Upper lobe of right lung (tissue), 1 donor: Measurements from ENCODE around the gene ICAM4. TPM values are rescaled to one million over a fixed set of nuclear protein-coding genes. Genes with fewer than 3 reads are reported as not detected.

ENCODE experiments used
- ATAC-seq: fragments of 200-7000 bp; cut with Tn5 transposase; one replicate; pipeline ENCODE4 v1.9.1; 2020; ENCODE audit warnings: mild to moderate bottlenecking, moderate library complexity
- DNase-seq: peaks from one replicate; pipeline ENCODE4 v3.0.0-alpha.2; 2020
- H3K27ac ChIP-seq: fragments of 200-600 bp; one replicate; pipeline ENCODE4 v1.8.0; 2022
- H3K27me3 ChIP-seq: fragments of 200-600 bp; one replicate; pipeline ENCODE4 v1.8.0; 2022; ENCODE audit warnings: mild to moderate bottlenecking
- H3K36me3 ChIP-seq: fragments of 200-600 bp; one replicate; pipeline ENCODE4 v1.8.0; 2022
- H3K4me1 ChIP-seq: fragments of 200-600 bp; one replicate; pipeline ENCODE4 v1.8.0; 2022
- H3K4me3 ChIP-seq: fragments of 200-600 bp; one replicate; pipeline ENCODE4 v1.8.0; 2022; ENCODE audit warnings: mild to moderate bottlenecking
- H3K9me3 ChIP-seq: fragments of 200-600 bp; one replicate; pipeline ENCODE4 v1.8.0; 2022
- intact Hi-C: fragments of 100-400 bp; cut with DNase I; formaldehyde crosslinking; loops from one replicate; pipeline ENCODE4 v1.11.0; 2022
- total RNA-seq: library from RNA; stranded (reverse); fragmentation: NEBNext Ultra II Directional; extraction: Animal tissue kit (Norgen Biotek cat#: 25700); gene quantifications from one replicate; pipeline ENCODE4 v1.2.1, GENCODE V29; 2021
- TF ChIP-seq, protein P1 (sequence below): fragments of 200-600 bp; IDR thresholded peaks from one replicate; pipeline ENCODE4 v1.8.0; 2022; ENCODE audit warnings: antibody characterized with exemption
- donor health status: DM: no; HTN: yes; CAD: no; lungs with severe emphysema.

The ICAM4 gene
- total RNA-seq, 1 donor from 2014 or later, result 11.1 TPM

DNA sequence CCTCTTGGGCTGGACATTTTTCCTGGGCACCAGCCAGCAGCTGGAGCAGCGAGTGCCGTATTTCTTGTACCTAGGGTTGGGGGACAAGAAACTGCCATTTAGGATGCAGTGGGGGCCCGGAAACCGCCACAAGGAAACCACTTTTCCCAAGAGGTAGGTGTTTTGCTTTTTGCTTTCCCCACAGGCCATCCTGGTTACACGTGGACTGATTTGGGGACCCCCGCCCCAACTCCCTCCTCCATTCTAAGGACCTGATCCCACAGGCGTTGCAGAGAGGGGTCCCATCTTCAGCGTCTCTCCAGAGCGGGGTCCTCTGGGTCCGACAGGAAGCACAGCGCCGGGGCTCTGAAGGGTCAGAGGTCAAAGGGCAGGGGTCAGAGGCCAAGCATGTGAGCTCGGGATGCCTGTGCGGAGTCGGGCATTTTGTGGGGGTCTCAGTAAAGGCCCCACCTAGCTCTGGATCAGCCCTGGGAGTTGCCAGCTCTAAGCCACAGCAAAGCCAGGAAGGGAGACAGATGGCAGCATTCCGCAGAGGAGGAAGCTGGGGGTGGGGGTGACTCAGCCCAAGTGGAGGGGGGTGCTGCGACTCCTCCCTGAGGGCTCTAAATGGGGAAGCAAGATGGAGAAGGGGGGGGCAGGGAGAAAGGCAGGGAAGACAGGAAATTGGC, 18.5 kb downstream of the ICAM4 start:
- Histone ChIP-seq H3K27ac (no peak overlapping the region), H3K9me3 (no peaks in the 10 kb centered on the region), H3K4me3 (no peak overlapping the region), H3K4me1 (no peaks in the 10 kb centered on the region), H3K27me3 (no peaks in the 10 kb centered on the region), H3K36me3 (no peaks in the 10 kb centered on the region)
- TF ChIP-seq, protein P1, sequence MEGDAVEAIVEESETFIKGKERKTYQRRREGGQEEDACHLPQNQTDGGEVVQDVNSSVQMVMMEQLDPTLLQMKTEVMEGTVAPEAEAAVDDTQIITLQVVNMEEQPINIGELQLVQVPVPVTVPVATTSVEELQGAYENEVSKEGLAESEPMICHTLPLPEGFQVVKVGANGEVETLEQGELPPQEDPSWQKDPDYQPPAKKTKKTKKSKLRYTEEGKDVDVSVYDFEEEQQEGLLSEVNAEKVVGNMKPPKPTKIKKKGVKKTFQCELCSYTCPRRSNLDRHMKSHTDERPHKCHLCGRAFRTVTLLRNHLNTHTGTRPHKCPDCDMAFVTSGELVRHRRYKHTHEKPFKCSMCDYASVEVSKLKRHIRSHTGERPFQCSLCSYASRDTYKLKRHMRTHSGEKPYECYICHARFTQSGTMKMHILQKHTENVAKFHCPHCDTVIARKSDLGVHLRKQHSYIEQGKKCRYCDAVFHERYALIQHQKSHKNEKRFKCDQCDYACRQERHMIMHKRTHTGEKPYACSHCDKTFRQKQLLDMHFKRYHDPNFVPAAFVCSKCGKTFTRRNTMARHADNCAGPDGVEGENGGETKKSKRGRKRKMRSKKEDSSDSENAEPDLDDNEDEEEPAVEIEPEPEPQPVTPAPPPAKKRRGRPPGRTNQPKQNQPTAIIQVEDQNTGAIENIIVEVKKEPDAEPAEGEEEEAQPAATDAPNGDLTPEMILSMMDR, result no peak
- intact Hi-C loops, result no loop called here
- DNase-seq, result peak; percentile 82
- ATAC-seq, result peak; percentile 90

DNA sequence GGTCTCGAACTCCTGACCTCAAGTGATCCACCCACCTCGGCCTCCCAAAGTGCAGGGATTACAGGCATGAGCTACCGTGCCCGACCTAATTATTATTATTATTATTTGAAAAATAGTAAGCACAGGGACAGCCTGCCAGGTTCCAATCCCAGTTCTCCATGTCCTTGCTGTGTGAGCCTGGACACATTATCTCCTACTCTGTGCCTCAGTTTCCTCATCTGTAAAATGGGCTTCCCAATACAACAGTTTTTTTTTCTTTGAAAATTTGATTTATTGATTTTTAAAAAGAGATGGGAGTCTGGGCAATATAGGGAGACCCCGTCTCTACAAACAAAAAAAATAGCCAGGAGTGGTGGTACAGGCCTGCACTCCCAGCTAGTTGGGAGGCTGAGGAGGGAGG, 19.6 kb downstream of the ICAM4 start:
- TF ChIP-seq, protein P1, result no peak
- Histone ChIP-seq H3K27me3 (no peaks in the 10 kb centered on the region), H3K4me1 (no peaks in the 10 kb centered on the region), H3K36me3 (no peaks in the 10 kb centered on the region), H3K27ac (no peak overlapping the region), H3K9me3 (no peaks in the 10 kb centered on the region), H3K4me3 (no peak overlapping the region)
- DNase-seq, result no peak
- no peak for ATAC-seq
- intact Hi-C loops, result no loop called here

DNA sequence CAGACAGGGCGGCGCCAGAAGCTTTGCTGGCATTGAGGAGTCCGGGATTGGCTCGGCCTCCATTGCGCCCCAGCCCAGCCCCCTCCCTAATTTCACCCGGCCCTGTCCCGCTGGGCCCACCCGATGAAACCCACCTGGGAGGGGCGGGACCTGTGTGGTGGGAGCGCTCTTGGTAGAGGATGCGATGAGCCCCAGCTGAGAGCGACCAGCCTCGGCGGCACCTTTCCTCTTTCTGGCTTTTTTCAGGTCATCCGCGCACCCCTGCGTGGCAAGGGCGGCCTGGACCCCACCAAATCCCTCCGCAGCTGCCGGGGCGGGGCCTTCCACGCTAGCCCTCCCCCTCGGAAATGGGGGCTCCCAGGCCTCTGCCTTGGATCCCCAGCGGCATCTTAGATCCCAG, 22.7 kb downstream of the ICAM4 start, which contains the start of gene ZGLP1:
Gene ZGLP1, minus strand, starts transcription at position 393 of the 400 bp plus-strand sequence.
- TF ChIP-seq, protein P1, result no peak
- Histone ChIP-seq H3K36me3 (no peaks in the 10 kb centered on the region), H3K9me3 (no peaks in the 10 kb centered on the region), H3K4me1 (no peaks in the 10 kb centered on the region), H3K27ac (no peak within 1 kb of the TSS), H3K27me3 (no peaks in the 10 kb centered on the region), H3K4me3 (no peak within 1 kb of the TSS)
- no peak for ATAC-seq
- DNase-seq, result no peak
- intact Hi-C loops, result no loop called here

DNA sequence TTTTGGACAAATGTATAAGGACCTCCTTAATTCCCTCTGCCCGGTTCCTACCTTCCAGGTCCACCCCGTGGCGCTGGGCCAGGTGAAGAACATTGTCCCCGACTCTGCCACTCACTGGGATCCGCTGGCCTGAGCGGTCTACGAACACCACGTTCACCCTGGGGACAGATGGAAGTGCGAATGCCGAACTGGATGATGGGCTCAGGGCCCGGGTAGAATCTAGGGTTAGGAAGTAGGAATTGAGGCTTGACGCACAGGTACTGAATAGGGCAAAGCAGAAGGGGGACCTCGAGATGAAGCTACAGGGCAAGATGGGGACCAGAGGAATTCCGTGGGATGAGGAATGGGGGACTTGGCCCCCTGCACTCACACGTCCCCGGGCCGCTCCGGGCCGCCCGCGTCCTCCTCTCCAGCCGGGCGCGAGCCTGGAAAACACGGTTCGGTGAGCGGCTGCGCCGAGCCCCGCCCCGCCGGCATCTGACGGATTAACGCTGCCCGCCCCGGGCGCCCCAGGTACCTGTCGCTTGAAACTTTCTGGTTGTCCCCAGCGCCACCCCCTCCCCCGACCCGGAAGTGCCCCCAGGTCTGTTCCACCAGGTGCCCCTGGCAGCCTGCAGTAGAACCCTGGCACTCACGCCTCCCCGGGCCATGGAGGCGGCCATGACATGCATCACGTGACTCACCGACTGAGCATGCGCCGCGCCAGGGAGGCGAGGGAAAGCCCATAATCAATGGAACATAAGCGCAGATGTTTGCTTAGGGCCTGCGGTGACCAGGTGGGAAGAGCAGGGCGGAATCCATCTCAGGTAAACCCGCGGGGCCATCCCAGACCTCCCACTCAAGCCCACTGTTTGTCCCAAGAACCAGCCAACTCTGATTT, 28.8 kb downstream of the ICAM4 start, which contains the start of gene FDX2:
Gene FDX2, minus strand, starts transcription at position 681 of the 880 bp plus-strand sequence. Its CDS starts 19 bp downstream, at position 662.
- TF ChIP-seq, protein P1, result no peak
- no peaks in the 10 kb centered on the region for H3K9me3 ChIP-seq
- no peaks in the 10 kb centered on the region for H3K27me3 ChIP-seq
- intact Hi-C loops, result no loop called here
- H3K27ac ChIP-seq, result peak within 1 kb of the TSS; percentile 58
- peak; percentile 91 for ATAC-seq
- H3K4me1 ChIP-seq, result peaks cover 8% of the 10 kb centered on the region
- H3K4me3 ChIP-seq, result peak within 1 kb of the TSS; percentile 87
- H3K36me3 ChIP-seq, result peaks cover 30% of the 10 kb centered on the region
- peak; percentile 95 for DNase-seq

DNA sequence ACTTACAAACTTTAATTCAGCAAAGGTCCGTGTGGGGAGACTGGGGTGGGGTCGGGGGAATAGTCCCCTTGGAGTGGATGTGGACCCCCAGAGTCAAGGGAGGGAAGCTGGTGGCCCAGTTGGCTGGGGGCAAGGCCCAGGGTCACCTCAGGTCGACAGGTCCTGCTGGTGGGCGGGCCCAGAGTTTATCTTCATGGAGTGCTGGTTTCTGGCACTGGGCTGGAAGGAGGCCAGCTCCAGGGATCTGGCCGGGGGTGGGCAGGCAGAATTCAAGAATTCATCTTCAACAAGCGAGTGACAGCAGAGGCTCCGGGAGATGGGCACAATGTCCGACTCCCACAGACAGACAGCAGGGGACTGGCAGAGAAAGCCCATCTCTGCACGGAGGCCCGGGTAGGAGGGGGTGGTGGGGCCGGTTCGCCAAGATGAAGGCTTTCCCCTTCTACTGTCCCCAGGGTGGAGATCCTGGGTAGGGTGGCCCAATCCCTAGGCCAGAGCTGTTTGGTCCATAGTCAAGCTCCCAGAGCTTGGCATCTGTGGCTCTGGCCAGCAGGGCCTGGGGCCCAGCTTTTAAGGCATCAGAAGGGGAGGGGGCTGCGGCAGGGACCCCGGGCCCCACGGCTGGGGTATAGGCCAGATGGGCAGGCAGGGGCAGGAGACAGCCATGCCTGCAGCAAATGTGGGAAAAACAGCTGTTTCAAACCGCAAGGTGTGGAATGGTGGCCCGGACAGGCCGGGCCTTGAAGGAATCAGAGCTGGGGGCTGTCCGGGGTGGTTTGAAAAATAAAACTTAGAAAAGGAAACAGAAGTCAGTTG, 29.7 kb downstream of the ICAM4 start:
- Histone ChIP-seq H3K27ac (peak overlapping the region; percentile 58), H3K4me1 (peaks cover 8% of the 10 kb centered on the region), H3K4me3 (peak overlapping the region; percentile 87), H3K9me3 (no peaks in the 10 kb centered on the region), H3K36me3 (peaks cover 39% of the 10 kb centered on the region), H3K27me3 (no peaks in the 10 kb centered on the region)
- no peak for DNase-seq
- no peak for ATAC-seq
- TF ChIP-seq, protein P1, result no peak
- intact Hi-C loops, result no loop called here
